Measurements from ENCODE around the gene MCOLN2.

- TF ChIP-seq CTCF (IDR thresholded peaks at IDR 0.05; ENCODE audit: insufficient read depth, low read depth, low read length) (no peak), EZH2 (IDR thresholded peaks at IDR 0.05; ENCODE audit: insufficient read depth, low read length) (no peak)
Observed at GRCh38 chr1:85019994-85020393, 23.1 kb upstream of the MCOLN2 start.

All from astrocyte (in vitro differentiated cells and primary cell).